Skin of body (tissue), 2 donors: Measurements from ENCODE around the gene PYGB. TPM values are rescaled to one million over a fixed set of nuclear protein-coding genes. Genes with fewer than 3 reads are reported as not detected.

Experiments used
- DNase-seq: peaks from one replicate; lab custom pipeline; 2025; lab: John Stamatoyannopoulos, UW
- total RNA-seq: library from RNA; depleted of rRNA; stranded (reverse); fragments of >200 nt; gene quantifications from one replicate; pipeline ENCODE4 v1.2.3, GENCODE V29; 2014

Gene PYGB
- 23.7 TPM for total RNA-seq

DNA sequence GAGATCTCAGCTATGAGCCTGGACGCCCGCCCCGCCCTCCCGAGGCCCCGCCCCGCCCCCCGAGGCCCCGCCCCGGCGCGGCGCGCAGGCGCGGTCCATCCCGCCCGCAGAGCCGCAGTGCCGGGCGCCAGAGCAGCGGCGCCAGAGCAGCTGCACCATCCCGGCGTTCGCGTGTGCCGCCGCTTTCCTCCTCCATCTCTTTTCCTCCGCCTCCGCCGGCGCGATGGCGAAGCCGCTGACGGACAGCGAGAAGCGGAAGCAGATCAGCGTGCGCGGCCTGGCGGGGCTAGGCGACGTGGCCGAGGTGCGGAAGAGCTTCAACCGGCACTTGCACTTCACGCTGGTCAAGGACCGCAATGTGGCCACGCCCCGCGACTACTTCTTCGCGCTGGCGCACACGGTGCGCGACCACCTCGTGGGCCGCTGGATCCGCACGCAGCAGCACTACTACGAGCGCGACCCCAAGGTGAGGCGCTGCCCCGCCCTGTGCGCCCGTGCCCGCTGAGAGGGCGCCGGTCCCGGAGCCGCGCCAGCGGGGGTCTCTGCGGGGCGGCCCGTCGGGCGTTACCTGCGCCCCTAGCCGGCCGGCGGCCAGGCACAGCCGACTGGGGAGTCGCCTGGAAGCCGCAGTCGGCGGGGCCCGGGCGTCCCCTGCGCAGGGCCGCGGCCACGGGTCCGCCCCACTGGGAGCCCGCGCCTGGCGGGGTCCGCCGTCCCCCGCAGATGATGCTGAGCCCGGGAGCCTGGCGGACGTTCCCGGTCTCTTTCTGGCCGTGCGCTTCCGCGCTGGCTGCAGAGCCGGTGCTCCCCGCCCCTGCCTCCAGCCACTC, at the start of gene PYGB:
Gene PYGB, plus strand, starts transcription at position 130 of the 830 bp plus-strand sequence. Its CDS starts 94 bp downstream, at position 224.
- DNase-seq, result peak; percentile 29

DNA sequence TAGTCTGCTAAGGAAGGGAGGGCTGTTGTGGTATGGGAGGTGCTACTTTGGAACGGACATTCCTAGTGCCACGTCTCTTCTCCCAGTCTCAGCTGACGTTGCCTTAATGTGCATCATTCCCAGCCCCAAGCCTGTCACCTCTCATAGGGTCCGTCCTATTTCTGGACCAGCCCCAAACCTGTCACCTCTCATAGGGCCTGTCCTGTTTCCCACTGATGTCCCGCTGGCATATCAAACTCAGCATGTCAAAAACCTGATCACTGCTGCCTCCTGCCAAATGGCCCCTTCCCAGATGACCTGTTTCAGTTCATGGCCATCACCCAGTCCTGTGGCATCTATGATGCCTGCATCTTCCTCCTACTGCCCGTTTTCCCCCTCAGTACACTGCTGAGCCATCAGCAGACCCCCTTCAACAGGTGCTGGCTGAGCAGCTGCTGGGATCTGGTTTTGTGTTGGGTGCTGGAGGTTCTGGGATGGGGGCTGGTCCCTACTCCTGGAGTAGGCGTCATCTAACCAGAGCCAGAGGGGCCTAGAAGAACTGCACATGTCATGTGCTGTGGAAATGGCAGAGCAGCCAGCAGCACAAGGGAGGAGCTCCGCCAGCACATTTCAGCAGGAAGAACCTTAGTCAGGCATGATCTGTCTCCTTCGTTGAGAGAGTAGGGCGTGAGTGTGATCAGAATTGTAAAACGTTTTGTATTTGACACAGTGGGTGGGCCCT, 49.1 kb upstream of the PYGB start:
- no peak for DNase-seq

DNA sequence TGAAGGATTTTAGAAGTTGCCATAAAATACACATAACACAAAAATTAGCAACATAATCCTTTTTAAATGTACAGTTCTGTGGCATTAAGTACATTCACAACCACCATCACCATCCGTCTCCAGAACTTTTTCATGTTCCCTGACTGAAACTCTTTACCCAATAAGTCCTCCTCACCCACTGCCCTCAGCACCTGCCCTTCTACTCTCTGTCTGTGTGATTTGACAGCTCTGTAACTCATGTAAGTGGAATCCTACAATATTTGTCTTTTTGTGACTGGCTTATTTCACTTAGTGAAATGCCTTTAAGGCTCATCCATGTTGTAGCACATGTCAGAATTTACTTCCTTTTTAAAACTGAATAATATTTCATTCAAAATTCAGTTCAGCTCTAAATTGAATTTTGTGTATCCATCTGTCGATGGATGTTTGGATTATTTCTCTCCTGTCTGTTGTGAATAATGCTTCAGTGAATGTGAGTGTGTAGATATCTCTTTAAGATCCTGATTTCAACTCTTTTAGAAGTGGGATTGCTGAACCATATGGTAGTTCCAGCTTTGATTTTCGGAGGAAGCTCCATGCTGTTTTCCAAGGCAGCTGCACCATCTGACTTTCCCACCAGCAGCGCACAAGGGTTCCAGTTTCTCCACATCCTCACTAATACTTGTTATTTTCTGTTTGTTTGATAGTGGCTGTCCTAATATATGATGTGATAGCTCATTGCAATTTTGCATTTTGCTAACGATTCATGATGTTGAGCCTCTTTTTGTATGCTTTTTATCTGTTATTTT, 48.2 kb upstream of the PYGB start:
- DNase-seq, result no peak

DNA sequence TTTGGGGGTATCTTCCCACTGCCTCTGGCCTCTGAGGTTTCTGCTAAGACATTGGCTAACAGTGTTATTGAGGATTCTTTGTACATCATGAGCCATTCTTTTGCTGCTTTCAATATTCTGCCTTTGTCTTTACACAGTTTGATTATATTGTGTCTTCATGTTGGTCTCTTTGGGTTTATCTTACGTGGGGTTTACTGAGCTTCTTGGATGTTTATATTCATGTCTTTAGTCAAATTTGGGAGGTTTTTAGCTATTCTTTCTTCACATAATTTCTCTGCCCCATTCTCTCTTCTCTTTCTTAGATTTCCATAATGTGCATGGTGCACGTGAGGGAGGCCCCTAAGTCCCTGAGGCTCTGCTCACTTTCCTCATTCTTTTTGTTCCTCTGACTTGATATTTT, 44.8 kb upstream of the PYGB start:
- DNase-seq, result no peak

DNA sequence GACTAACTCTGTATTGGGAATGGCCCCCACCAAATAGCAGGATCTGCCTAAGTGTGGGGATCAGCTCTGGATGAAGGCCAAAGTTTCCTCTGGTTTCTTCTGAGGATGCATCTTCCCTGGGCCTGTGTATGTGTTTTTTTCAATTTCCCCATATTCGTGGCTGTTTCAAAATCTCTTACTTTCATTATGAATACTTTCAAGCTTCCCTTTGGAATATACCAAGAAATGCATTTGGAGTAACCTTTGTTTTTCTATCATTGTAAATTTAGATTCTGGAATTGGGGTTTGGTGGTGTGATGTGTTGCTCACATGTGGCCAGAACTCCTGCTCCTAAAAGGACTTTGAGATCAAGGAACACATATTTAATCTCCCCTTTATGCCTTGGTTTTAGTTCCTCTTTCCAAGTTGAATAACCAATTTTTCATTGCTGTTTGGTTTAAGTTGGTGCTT, 44.0 kb upstream of the PYGB start:
- no peak for DNase-seq

DNA sequence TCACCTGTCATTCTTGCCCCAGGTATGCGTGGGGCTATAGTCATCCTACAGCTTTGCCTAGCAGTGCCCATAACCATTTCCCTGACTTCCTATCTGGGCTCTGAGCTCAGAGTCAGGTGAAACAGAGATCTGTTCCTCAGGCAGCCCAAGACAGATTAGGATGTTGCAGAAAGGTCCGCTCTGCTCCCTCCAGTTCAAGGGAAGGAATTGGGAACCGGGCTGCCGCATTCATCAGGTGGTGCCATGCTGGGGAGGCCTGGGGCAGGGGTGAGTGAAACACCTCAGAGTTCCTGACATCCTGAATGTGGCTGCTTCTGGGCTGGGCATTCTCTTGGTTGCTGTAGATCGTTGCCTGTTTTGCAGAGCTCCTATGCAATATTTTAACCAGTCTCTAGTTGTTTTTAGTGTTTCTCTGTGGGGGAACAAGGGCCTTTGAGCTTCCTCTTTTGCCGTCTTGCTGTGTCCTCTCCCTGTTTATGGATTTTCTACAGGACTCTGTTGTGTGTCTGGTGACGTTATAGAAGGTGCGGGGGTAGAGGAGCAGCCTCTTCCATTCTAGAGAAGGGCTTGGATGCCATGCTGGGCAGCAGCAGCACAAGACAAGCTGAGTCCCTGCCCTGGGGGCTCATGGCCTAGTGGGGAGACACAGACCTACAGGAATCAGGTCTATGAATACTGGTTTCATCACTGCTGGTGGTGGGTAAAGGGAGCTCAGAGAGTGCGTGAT, 43.2 kb upstream of the PYGB start:
- no peak for DNase-seq

DNA sequence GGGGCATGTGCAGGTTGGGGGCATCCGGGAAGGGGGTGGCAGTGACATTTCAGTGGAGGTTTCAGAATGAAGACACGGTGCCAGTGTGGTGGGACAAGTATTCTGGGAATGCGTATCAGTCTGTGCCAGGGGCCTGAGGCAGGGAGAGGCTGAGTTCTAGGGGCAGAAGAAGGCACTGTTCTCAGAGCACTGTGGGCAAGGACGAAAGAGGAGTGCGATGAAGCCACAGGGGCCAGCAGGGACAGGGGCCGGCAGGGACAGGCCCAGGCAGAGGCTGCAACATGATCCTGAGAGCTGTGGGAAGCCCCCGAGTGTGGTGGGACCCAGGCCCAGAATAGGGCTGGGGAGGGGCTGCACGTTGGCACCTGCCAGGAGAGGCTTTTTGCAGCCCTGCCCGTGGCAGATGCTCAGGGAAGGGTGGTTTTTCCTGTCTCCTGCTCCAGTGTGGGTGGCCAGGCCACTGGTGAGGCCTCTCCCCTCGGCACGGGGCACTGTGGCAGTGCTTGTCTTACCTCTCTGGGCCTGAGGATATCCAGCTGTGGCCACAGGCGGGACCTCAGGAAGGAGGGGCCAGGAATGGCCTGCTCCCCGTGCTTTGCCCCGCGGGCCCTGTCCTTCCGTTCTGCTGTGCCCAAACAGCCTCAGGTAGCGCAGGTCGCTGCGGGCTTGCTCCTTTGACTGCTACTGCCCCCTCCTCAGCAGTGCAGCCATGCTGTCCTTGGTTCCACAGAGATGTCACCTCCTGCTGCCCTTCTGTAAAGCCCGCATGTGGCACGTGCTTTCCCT, 42.4 kb upstream of the PYGB start:
- DNase-seq, result no peak

DNA sequence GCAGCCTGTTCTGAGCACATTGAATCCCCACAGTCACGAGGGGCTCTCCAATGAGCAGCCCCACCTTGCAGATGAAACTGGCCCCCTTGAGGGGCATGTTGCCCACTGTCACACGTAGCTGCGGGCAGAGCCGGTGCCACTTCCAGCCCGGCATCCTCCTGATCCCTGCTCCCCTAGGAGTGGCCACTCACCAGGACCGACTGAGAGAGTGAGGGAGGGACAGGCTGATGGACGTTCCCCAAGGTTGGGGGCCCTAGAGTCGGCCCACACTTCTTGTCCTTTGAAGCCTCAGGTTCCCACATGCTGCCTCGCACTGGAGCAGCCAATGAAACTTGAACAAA, 41.9 kb upstream of the PYGB start:
- no peak for DNase-seq

DNA sequence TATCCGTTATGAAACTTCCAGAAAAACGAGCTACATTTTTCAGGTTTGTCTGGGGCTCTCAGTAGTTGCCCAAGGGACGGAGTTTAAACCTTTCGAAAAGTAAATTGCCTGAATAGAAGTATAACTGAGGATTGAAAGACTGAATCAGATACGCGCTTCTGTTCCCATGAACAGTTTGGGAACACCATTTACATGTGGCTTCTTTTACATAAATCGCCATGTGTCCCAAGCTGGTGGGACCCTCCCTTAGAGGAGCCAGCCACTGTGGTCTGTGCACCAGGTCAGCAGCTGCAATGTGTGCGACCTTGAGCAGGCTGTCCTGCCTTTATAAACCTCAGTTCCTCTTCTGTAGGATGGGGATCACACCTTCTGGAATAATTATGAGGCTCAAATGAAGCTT, 41.3 kb upstream of the PYGB start:
- DNase-seq, result no peak

DNA sequence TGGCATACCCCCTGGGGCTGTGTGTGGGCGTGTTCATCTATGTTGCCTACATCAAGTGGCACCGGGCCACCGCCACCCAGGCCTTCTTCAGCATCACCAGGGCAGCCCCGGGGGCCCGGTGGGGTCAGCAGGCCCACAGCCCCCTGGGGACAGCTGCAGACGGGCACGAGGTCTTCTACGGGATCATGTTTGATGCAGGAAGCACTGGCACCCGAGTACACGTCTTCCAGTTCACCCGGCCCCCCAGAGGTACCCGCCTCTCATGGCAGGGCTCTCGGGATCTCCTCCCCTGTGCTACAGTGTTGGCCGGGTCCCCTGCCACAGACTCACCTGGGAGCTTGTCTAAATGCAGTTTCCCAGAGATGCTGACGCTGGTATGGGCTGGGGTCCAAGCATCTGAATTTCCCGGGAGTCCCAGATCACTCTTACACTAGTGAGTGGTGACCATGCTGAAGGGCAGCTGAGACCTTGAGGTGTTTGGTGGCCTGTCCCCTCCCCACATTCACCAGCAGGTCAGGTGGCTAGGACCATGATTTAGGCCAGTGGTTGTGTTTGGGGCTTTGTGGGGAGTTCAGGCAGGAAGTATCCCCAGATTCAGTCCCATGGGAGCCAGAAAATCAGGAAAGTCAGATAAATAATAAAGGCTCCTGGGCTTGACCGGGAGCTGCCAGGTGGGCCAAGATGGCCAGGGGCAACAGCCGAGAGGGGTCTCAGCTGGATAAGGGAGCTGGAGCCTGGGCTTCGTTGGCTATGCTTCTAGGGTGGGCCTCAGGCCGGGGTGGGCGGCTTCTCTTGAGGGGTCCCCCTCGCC, 40.5 kb upstream of the PYGB start:
- no peak for DNase-seq

DNA sequence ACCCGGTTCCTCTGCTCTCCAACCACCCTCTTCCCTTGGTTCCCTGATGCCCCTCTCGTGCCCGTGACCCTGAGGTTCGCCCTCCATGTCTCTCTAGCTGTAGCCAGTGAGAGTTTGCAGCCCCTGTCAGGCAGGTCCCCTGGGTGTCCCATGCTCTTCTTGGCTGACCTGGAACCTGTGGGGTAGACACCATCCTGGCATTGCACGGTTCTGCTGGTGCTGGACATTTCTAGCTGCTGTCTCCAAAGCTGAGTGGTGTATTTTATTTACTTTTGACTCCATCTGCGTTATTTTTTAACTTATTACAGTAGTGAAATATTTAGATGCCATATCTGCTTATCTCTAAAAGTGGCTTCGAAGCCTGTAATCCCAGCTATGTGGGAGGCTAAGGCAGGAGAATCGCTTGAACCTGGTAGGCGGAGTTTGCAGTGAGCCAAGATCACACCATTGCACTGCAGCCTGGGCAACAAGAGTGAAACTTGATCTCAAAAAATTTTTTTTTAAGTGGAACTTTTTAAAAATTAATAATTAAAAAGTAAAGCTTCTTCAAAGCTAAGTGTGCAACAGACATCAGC, 39.8 kb upstream of the PYGB start:
- DNase-seq, result no peak

DNA sequence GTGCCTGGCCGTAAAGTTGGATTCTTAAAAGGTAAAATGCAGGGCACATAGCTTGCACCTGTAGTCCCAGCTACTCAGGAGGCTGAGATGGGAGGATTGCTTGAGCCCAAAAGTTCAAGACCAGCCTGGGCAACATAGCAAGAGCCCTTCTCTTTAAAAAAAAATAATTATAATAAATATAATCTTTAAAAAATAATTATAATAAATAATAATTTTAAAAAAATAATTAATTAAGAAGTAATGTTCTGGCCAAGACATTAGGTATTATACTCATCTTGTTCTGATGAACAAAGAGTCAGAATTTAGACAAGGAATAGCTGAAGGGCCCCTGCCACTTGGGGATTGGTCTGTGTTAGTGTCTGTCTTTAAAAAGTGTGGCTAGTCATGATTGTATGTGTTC, 38.5 kb upstream of the PYGB start:
- no peak for DNase-seq

DNA sequence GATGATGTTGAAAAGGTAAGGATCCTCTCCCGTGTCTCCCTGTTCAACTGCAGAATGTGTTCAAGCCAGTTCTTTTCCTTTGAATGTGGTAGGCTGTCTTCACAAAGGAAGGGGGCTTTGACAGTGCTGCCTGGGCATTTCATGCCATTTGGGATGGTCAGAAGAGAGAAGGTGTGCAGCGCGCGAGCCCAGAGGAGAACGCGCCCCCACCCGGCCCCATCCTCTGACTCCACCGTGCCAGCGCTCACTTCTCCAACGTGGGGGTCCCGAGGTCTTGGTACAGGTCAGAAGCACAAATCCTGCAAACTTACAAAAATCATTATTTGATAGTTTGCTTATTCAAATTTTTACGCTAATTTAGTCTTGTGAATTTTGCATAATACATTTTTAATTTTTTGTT, 38.0 kb upstream of the PYGB start:
- no peak for DNase-seq

DNA sequence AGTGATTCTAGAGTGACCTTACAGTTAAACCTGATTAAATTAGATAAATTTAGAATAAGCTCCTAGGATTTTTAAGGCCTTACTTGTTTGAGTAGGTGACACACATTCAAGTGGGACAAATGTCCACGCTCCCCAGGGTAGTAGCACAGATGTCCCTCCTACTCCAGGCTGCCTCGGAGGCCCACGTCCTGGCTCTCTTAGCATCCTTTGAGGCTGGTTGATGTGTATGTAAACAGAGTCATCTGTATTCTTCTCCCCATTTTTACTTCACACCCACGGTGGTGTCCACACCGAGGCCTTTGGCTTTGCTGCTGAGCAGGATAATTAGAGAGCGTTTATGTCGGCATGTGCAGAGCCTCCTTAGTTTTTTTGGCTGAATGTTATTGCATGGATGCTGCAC, 36.6 kb upstream of the PYGB start:
- DNase-seq, result no peak

DNA sequence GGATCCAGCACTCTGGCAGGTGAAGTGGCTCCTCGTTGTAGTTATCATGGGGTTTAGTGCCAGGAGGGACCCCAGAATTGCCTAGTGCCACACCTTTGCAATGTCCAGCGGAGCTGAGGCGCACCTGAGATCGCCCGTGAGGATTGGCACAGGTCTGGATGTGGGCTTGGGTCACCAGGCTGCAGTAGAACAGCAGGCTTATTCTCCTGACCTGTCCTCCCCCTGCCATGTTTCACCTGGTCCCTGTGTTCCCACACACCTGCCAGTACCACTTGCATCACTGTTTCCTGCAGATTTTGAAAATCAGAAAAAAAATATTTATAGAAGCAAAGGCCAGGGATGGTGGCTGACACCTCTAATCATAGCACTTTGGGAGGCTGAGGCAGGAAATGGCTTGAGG, 35.6 kb upstream of the PYGB start:
- no peak for DNase-seq

DNA sequence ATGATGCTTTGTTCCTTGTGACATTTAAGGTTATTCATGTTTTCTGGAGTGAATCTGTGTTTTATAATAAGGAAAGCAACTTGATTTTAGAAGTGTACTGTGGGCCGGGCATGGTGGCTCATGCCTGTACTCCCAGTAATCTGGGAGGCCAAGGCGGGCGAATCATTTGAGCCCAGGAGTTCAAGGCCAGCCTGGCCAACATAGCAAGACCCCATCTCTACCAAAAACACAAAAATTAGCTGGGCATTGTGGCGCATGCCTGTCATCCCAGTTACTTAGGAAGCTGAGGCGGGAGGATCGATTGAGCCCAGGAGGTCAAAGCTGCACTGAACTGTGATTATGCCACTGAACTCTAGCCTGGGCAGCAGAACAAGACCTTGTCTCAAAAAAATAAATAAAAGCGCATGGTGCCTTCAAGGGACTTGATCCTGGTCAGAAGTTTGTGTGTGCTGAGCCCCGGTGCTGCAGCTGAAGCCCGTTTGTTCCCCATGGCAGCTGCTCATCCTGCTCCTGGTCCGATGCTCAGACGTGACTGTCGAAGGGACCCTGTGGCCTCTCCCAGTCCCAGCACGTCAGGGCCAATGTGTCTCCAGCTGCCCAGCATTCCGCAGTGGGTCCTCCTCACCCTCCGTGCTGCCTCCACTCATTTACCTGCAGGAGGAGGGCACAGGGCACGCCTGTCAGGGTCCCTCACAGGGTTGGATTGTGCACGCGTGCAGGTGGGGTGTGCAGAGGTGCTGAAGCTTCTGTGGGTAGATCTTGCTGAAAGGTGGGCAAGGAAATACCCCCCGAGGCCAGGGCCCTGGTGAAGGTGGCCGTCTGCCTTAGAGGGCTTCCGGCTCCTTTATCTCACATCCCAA, 34.1 kb upstream of the PYGB start:
- no peak for DNase-seq

DNA sequence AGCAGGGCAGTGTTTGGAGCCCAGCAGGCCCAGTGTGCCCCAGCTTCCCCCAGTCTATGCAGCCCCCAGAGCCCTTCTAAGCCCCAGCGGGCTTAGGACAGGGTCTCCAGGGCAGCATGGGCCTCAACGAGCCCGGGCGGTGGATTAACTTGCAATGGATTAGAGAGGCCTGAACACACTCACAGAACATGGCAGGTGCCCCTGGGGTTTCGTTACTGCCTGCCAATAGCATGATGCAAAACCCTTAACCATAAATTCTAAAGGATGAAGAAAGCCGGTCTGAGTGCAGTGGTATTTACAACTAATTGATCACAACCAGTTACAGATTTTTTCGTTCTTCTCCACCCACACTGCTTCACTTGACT, 33.5 kb upstream of the PYGB start:
- DNase-seq, result no peak

DNA sequence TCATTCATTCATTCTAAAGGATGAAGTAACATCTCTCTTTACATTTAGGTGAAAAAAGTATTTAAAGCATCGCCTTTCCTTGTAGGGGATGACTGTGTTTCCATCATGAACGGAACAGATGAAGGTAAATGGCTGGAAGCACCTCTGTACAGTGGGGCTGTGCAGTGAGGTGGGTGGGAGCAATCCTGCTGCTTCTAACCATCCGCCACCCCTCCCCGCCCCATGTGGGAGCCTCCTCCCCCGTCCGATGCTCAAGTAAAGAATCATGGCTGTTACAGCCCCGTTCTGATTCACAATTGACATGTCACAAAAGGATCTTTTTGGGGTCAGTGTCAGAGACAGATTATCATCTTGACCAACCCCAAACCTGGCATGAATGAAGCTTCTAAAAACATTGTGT, 33.1 kb upstream of the PYGB start:
- no peak for DNase-seq

DNA sequence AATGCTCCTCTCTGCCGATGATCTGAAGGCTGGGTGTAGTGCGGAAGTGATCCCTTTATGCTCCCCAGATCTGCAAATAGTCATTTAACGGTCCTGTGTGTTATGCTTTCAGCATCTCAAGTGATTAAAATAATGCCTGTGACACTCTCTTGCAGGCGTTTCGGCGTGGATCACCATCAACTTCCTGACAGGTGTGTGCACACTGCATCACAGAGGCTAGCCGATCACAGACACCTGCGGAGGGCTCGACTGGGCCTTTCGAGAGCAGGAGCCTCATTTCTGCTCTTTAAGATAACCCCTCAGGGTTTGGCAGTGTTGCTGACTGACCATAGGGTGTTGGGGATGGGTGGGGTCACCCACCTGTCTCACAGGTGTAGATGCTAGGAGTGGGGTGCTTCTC, 32.4 kb upstream of the PYGB start:
- no peak for DNase-seq
